ENCODE measurements around the gene MAG.

DNA sequence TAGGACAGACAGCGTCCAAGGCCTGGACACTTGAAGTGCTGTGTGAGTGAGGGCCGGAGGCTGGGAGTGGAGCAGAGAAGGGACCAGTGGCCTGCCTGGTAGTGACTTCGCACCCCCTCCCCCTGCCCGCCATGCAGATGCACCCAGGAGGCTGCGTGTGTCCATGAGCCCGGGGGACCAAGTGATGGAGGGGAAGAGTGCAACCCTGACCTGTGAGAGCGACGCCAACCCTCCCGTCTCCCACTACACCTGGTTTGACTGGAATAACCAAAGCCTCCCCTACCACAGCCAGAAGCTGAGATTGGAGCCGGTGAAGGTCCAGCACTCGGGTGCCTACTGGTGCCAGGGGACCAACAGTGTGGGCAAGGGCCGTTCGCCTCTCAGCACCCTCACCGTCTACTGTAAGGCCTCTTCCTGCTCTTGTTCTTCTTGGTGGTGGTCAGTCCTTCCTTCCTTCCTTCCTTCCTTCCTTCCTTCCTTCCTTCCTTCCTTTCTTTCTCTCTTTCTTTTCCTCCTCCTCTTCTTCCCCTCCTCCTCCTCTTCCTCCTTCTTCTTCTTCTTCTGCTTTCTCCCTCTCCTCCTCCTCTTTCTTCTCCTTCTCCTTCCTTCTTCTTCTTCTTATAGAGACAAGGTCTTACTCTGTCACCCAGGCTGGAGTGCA is 49.7 kb downstream of the MAG start:
- TF ChIP-seq, protein P1, sequence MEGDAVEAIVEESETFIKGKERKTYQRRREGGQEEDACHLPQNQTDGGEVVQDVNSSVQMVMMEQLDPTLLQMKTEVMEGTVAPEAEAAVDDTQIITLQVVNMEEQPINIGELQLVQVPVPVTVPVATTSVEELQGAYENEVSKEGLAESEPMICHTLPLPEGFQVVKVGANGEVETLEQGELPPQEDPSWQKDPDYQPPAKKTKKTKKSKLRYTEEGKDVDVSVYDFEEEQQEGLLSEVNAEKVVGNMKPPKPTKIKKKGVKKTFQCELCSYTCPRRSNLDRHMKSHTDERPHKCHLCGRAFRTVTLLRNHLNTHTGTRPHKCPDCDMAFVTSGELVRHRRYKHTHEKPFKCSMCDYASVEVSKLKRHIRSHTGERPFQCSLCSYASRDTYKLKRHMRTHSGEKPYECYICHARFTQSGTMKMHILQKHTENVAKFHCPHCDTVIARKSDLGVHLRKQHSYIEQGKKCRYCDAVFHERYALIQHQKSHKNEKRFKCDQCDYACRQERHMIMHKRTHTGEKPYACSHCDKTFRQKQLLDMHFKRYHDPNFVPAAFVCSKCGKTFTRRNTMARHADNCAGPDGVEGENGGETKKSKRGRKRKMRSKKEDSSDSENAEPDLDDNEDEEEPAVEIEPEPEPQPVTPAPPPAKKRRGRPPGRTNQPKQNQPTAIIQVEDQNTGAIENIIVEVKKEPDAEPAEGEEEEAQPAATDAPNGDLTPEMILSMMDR (IDR thresholded peaks at IDR 0.05), result no peak
- TF ChIP-seq FOXP1 (CRISPR knock-in tag; IDR thresholded peaks at IDR 0.05; ENCODE audit: borderline replicate concordance) (no peak), NFE2L1 (CRISPR knock-in tag; IDR thresholded peaks at IDR 0.05) (no peak)
- TF ChIP-seq, protein P2, sequence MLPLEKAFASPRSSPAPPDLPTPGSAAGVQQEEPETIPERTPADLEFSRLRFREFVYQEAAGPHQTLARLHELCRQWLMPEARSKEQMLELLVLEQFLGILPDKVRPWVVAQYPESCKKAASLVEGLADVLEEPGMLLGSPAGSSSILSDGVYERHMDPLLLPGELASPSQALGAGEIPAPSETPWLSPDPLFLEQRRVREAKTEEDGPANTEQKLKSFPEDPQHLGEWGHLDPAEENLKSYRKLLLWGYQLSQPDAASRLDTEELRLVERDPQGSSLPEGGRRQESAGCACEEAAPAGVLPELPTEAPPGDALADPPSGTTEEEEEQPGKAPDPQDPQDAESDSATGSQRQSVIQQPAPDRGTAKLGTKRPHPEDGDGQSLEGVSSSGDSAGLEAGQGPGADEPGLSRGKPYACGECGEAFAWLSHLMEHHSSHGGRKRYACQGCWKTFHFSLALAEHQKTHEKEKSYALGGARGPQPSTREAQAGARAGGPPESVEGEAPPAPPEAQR (CRISPR knock-in tag; IDR thresholded peaks at IDR 0.05), result no peak
- TF ChIP-seq, protein P3, sequence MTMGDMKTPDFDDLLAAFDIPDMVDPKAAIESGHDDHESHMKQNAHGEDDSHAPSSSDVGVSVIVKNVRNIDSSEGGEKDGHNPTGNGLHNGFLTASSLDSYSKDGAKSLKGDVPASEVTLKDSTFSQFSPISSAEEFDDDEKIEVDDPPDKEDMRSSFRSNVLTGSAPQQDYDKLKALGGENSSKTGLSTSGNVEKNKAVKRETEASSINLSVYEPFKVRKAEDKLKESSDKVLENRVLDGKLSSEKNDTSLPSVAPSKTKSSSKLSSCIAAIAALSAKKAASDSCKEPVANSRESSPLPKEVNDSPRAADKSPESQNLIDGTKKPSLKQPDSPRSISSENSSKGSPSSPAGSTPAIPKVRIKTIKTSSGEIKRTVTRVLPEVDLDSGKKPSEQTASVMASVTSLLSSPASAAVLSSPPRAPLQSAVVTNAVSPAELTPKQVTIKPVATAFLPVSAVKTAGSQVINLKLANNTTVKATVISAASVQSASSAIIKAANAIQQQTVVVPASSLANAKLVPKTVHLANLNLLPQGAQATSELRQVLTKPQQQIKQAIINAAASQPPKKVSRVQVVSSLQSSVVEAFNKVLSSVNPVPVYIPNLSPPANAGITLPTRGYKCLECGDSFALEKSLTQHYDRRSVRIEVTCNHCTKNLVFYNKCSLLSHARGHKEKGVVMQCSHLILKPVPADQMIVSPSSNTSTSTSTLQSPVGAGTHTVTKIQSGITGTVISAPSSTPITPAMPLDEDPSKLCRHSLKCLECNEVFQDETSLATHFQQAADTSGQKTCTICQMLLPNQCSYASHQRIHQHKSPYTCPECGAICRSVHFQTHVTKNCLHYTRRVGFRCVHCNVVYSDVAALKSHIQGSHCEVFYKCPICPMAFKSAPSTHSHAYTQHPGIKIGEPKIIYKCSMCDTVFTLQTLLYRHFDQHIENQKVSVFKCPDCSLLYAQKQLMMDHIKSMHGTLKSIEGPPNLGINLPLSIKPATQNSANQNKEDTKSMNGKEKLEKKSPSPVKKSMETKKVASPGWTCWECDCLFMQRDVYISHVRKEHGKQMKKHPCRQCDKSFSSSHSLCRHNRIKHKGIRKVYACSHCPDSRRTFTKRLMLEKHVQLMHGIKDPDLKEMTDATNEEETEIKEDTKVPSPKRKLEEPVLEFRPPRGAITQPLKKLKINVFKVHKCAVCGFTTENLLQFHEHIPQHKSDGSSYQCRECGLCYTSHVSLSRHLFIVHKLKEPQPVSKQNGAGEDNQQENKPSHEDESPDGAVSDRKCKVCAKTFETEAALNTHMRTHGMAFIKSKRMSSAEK (CRISPR knock-in tag; IDR thresholded peaks at IDR 0.05; ENCODE audit: borderline replicate concordance), result no peak
- TF ChIP-seq, protein P4, sequence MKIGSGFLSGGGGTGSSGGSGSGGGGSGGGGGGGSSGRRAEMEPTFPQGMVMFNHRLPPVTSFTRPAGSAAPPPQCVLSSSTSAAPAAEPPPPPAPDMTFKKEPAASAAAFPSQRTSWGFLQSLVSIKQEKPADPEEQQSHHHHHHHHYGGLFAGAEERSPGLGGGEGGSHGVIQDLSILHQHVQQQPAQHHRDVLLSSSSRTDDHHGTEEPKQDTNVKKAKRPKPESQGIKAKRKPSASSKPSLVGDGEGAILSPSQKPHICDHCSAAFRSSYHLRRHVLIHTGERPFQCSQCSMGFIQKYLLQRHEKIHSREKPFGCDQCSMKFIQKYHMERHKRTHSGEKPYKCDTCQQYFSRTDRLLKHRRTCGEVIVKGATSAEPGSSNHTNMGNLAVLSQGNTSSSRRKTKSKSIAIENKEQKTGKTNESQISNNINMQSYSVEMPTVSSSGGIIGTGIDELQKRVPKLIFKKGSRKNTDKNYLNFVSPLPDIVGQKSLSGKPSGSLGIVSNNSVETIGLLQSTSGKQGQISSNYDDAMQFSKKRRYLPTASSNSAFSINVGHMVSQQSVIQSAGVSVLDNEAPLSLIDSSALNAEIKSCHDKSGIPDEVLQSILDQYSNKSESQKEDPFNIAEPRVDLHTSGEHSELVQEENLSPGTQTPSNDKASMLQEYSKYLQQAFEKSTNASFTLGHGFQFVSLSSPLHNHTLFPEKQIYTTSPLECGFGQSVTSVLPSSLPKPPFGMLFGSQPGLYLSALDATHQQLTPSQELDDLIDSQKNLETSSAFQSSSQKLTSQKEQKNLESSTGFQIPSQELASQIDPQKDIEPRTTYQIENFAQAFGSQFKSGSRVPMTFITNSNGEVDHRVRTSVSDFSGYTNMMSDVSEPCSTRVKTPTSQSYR (CRISPR knock-in tag; IDR thresholded peaks at IDR 0.05), result no peak
- TF ChIP-seq, protein P5, sequence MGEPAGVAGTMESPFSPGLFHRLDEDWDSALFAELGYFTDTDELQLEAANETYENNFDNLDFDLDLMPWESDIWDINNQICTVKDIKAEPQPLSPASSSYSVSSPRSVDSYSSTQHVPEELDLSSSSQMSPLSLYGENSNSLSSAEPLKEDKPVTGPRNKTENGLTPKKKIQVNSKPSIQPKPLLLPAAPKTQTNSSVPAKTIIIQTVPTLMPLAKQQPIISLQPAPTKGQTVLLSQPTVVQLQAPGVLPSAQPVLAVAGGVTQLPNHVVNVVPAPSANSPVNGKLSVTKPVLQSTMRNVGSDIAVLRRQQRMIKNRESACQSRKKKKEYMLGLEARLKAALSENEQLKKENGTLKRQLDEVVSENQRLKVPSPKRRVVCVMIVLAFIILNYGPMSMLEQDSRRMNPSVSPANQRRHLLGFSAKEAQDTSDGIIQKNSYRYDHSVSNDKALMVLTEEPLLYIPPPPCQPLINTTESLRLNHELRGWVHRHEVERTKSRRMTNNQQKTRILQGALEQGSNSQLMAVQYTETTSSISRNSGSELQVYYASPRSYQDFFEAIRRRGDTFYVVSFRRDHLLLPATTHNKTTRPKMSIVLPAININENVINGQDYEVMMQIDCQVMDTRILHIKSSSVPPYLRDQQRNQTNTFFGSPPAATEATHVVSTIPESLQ (CRISPR knock-in tag; IDR thresholded peaks at IDR 0.05), result no peak
- TF ChIP-seq, protein P6, sequence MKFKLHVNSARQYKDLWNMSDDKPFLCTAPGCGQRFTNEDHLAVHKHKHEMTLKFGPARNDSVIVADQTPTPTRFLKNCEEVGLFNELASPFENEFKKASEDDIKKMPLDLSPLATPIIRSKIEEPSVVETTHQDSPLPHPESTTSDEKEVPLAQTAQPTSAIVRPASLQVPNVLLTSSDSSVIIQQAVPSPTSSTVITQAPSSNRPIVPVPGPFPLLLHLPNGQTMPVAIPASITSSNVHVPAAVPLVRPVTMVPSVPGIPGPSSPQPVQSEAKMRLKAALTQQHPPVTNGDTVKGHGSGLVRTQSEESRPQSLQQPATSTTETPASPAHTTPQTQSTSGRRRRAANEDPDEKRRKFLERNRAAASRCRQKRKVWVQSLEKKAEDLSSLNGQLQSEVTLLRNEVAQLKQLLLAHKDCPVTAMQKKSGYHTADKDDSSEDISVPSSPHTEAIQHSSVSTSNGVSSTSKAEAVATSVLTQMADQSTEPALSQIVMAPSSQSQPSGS (CRISPR knock-in tag; IDR thresholded peaks at IDR 0.05; ENCODE audit: borderline replicate concordance, low read depth), result no peak
